GM23338 (cell line): ENCODE results near the gene ONECUT3. TPM values are rescaled to one million over a fixed set of nuclear protein-coding genes. Genes with fewer than 3 reads are reported as not detected.

Experiments used
- CREB1 ChIP-seq: fragments of 250-450 bp; sonication (Bioruptor Pico); IDR thresholded peaks from 2 replicates; pipeline ENCODE4 v1.5.0; 2020; ENCODE audit warnings: low read depth, mild to moderate bottlenecking, moderate library complexity
- JUNB ChIP-seq: IDR thresholded peaks from one replicate; pipeline ENCODE4 v1.6.1; 2016; ENCODE audit warnings: antibody characterized with exemption; ENCODE audit not compliant: unreplicated experiment
- NANOG ChIP-seq: IDR thresholded peaks from 2 replicates; pipeline ENCODE4 v1.6.1; 2016; ENCODE audit warnings: antibody characterized with exemption, borderline replicate concordance
- POLR2AphosphoS5 ChIP-seq: IDR thresholded peaks from 2 replicates; pipeline ENCODE4 v1.6.1; 2016; ENCODE audit warnings: antibody characterized with exemption, low read depth
- STAT1 ChIP-seq: IDR thresholded peaks from one replicate; pipeline ENCODE4 v1.6.1; 2016; ENCODE audit warnings: antibody characterized with exemption; ENCODE audit not compliant: unreplicated experiment
- ZNF114 ChIP-seq: fragments of 250-450 bp; sonication (Bioruptor Pico); IDR thresholded peaks from 2 replicates; pipeline ENCODE4 v1.5.0; 2020; ENCODE audit warnings: mild to moderate bottlenecking, moderate library complexity
- ZNF331 ChIP-seq: fragments of 250-450 bp; sonication (Bioruptor Pico); IDR thresholded peaks from 2 replicates; pipeline ENCODE4 v1.5.0; 2020; ENCODE audit warnings: low read depth, mild to moderate bottlenecking, moderate library complexity
- polyA plus RNA-seq: library from polyadenylated mRNA; unstranded; fragments of >200 nt; fragmentation: Nextera tagmentation; extraction: Ambion mirVana; gene quantifications from 2 replicates; pipeline ENCODE4 v1.2.1, GENCODE V29; 2016
- total RNA-seq: library from RNA; depleted of rRNA; stranded (reverse); fragments of >200 nt; shearing (Covaris generic); gene quantifications from 2 replicates; pipeline ENCODE4 v1.2.3, GENCODE V29; 2014
- TF ChIP-seq, protein P1 (sequence below): IDR thresholded peaks from 2 replicates; pipeline ENCODE4 v1.6.1; 2016; ENCODE audit warnings: antibody characterized with exemption
- TF ChIP-seq, protein P2 (sequence below): IDR thresholded peaks from one replicate; pipeline ENCODE4 v1.6.1; 2018; ENCODE audit warnings: antibody characterized with exemption; ENCODE audit not compliant: unreplicated experiment
- TF ChIP-seq, protein P3 (sequence below), 2 experiments: fragments of 200-600 bp in 1 of 2; sonication (generic) in 1 of 2; conservative IDR thresholded peaks; 2 replicates each; pipeline versions ENCODE4 v1.5.1 to v1.6.1; 2016 to 2017; ENCODE audit warnings: antibody characterized with exemption in 2 of 2, low read depth in 2 of 2, mild to moderate bottlenecking in 2 of 2, moderate library complexity in 1 of 2

Gene ONECUT3
- total and polyA plus RNA-seq, 2 experiments from 2014 or later: not detected

DNA sequence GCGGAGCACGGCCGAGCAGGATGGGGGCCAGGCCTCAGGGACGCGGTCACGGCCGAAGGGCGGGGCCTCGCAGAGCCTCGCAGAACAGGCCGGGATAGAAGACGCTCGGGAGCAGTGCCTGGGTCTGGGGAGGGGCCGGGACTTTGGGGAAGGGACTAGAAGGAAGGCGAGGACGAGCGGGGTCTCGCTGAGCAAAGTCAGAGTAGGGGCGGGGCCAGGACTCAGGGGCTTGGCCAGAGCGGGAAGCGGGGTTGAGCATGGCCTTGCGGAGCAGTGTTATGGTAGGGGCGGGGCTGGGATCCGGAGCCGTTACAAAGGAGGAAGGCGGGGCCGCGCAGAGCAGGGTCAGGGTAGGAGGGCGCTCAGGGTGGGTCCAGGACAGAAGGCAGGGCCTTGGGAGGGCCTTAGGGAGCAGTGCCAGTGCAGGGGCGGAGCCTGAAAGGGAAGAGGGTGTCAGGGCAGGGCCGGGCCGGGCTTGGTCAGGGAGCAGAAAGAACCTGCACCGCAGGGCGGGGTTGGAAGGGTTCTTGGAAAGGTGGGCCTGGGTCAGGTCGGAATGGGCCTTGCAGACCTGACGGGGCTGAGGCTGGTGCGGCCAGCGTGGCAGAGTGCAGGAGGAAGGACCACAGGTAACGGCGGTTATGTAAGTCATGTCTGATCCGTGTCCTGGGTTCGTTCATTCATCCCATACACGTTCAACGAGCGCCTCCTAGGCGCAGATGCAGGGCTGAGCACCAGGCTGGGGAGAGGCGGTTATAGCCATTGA lies 59.3 kb downstream of the ONECUT3 start (continued):
- TF ChIP-seq, protein P1, sequence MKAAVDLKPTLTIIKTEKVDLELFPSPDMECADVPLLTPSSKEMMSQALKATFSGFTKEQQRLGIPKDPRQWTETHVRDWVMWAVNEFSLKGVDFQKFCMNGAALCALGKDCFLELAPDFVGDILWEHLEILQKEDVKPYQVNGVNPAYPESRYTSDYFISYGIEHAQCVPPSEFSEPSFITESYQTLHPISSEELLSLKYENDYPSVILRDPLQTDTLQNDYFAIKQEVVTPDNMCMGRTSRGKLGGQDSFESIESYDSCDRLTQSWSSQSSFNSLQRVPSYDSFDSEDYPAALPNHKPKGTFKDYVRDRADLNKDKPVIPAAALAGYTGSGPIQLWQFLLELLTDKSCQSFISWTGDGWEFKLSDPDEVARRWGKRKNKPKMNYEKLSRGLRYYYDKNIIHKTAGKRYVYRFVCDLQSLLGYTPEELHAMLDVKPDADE: no peak
- TF ChIP-seq ZNF114 (CRISPR knock-in tag): no peak
- TF ChIP-seq CREB1 (CRISPR knock-in tag): 0 out of 2 replicates have a peak, but pooled peaks have one; percentile 34
- TF ChIP-seq, protein P2, sequence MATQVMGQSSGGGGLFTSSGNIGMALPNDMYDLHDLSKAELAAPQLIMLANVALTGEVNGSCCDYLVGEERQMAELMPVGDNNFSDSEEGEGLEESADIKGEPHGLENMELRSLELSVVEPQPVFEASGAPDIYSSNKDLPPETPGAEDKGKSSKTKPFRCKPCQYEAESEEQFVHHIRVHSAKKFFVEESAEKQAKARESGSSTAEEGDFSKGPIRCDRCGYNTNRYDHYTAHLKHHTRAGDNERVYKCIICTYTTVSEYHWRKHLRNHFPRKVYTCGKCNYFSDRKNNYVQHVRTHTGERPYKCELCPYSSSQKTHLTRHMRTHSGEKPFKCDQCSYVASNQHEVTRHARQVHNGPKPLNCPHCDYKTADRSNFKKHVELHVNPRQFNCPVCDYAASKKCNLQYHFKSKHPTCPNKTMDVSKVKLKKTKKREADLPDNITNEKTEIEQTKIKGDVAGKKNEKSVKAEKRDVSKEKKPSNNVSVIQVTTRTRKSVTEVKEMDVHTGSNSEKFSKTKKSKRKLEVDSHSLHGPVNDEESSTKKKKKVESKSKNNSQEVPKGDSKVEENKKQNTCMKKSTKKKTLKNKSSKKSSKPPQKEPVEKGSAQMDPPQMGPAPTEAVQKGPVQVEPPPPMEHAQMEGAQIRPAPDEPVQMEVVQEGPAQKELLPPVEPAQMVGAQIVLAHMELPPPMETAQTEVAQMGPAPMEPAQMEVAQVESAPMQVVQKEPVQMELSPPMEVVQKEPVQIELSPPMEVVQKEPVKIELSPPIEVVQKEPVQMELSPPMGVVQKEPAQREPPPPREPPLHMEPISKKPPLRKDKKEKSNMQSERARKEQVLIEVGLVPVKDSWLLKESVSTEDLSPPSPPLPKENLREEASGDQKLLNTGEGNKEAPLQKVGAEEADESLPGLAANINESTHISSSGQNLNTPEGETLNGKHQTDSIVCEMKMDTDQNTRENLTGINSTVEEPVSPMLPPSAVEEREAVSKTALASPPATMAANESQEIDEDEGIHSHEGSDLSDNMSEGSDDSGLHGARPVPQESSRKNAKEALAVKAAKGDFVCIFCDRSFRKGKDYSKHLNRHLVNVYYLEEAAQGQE: no peak
- TF ChIP-seq, protein P3, sequence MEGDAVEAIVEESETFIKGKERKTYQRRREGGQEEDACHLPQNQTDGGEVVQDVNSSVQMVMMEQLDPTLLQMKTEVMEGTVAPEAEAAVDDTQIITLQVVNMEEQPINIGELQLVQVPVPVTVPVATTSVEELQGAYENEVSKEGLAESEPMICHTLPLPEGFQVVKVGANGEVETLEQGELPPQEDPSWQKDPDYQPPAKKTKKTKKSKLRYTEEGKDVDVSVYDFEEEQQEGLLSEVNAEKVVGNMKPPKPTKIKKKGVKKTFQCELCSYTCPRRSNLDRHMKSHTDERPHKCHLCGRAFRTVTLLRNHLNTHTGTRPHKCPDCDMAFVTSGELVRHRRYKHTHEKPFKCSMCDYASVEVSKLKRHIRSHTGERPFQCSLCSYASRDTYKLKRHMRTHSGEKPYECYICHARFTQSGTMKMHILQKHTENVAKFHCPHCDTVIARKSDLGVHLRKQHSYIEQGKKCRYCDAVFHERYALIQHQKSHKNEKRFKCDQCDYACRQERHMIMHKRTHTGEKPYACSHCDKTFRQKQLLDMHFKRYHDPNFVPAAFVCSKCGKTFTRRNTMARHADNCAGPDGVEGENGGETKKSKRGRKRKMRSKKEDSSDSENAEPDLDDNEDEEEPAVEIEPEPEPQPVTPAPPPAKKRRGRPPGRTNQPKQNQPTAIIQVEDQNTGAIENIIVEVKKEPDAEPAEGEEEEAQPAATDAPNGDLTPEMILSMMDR (conservative IDR thresholded peaks at IDR 0.05; ENCODE audit: low read depth in 2 of 2): peak; percentile 85 to 91
- no peak for TF ChIP-seq STAT1
- no peak for TF ChIP-seq JUNB
- TF ChIP-seq NANOG: no peak
- peak; percentile 56; the same call in 1 of the 2 replicates for TF ChIP-seq POLR2AphosphoS5
- no peak for TF ChIP-seq ZNF331 (CRISPR knock-in tag)
